ENCODE results near the gene FOS.

FOS gene

DNA sequence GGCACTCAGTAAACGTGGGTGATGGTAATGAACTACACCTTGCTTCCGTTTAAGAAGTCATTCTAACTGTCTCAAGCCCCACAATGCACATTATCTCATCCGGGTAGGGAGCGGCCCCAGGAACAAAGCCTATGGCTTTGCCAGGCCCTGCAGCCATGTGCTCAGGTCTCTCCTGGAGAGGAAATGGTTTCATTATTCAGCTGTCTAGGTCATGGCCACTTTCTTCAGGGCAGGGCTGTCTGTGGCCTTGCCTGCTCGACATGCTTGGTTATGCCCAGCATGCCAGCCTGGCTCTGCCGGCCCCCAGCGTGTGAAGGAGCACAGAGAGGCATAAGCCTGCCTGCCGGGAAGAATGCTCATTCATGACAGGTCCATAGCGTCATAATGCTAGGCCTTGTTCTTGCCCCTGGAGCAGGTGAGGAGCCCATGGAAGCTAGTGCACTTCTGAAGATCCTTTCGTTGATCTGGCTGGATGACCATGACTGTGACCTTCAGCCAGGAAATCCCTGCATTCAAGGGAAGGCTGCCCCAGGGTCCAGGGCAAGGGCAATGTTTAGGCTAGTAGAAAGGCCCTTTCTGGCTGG is 26.3 kb upstream of the FOS start:
- DNase-seq: peak in 1 of 6 experiments; percentile 8

DNA sequence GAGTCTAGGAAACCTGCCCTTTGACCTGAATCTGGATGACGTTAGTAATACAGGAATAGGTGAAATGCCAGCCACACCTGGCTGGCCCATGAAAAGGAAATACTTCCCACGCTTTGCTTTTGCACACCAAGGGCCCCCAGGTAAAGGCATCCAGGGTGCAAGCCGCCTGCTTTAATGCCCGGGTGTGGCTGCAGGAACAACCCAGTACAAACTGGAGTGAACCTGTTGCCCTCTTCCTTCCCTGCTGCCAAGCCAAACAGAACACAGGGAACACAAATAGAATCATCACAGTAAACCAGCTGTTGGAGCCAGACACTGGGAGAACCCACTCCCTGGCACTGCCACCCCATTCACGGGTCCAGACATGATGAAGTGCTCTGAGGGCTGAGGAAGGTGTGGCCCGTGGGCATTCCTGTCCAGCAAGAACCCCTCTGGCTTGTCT is 24.2 kb upstream of the FOS start:
- DNase-seq: no peak

GRCh38 chr14:75254901-75255584 is 23.6 kb upstream of the FOS start:
- no peak for DNase-seq

DNA sequence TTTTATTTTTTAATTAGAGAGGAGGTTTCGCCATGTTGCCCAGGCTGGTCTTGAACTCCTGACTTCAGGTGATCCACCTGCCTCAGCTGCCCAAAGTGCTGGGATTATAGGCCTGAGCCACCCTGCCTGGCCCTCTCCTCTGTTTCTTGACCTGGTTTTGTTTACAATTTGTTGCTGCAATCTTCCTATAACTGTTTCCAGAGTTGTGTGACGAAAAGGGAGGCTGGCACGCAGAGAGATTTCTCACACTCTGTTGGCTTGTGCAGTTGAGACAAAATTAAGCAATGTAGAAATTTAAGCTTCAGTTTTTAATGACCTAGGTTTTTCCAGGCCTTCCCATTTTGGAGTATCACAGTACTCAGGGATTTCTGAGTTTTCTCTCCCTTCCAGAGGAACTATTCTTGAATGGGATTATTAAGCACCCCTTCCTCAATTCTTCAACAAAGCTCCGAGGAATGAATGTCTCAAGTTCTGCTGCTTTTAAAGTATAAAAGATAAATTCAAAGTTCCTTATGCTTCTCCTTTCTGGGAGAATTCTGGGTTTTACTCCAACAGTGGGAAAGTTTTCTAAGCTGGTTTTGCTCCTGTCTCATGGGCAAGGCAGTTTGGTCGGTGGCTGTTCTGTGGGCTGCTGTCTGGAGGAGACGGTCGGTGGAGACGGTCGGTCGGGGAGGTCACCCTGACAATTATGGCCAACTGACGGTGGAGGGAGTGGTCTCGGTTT is 20.4 kb upstream of the FOS start:
- no peak for DNase-seq

- DNase-seq: peak; percentile 97 to 100 (median 99)
These were observed 19.7 kb upstream of the FOS start for GRCh38 chr14:75258803-75259509.

- DNase-seq: no peak
These were observed 19.1 kb upstream of the FOS start for GRCh38 chr14:75259510-75259855.

- peak in 2 of 6 experiments; percentile 13 to 23 for DNase-seq
These were observed 18.4 kb upstream of the FOS start for GRCh38 chr14:75260025-75260763.

GRCh38 chr14:75261820-75262219 is 16.8 kb upstream of the FOS start:
- DNase-seq: no peak

DNA sequence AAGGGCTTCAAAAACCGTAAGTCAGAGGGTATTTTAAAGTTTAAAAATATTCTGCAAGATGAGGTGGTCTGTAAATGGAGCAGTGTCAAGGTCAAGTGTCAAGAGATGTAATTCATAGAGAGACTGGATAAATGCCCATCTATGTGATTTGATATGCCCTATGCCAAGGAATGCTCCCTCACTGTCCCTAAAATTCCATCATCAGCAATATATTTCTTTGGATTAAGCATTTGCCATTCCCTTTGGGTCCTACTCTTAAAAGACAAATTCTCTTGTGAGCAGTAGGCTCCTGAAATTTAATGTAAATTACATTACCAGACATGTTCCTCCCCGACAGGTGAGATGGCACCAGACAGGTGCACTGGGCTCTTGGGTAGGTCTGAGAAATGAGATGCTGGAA is 16.0 kb upstream of the FOS start:
- DNase-seq: no peak

DNA sequence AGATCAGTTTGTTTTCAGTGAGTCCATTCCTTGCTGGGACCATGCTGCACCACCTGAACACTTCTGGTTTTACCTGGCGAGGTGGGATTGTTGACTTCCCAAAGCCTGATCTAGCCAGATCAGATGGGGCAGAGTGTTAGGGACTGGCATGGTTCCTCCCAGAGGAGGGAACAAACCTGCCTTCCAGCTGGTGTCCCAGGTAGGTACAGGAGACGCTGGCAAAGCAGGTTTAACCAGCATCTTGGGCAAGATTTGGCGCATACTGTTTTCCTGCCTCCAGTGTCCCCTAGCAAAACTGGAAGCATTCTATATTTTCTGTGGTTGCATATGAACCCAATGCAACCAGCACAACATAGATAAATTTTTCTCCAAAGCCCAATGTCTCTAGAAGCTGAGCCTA is 14.6 kb upstream of the FOS start:
- no peak for DNase-seq

- no peak for DNase-seq
These were observed 11.4 kb upstream of the FOS start for GRCh38 chr14:75267141-75267721.

GRCh38 chr14:75268633-75269550 is 9.7 kb upstream of the FOS start:
- DNase-seq: no peak

GRCh38 chr14:75271514-75271913 is 7.1 kb upstream of the FOS start:
- DNase-seq: no peak

DNA sequence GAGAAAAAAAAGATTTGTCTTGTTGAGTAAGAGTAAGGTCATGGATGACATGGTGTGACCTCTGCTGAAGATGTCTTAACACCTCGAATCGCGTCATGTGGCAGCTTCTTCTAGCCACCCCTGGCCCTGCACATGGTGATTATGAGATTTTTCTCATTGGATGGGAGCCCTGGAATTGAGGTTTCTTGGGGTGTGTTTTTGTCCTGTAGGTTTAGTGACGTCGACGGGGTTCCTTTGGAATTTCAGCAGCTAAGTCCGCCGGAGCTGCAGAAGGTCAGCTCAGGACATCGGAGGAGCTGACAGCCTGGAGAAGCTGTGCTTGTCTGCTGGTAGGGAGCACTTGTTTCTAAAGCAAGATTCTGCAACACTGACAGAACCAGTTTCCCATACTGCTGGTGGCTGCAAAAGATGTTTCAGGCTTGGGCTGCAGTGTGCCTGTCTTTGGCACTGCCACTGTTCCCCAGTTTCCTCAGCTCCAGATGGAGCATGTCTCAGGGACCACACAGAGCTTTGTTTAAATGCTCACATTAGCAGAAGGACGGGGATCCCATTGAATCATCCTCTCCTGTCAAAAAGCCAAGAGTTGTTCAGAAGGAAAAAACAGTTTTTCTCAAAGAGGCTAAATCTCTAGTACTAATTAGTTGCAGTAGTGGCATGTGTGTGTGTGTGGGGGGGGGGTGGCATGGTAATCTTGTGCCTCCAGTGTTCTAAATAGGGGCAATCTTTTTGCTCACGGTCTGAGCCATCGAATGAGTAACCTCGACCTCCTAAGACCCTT is 5.2 kb upstream of the FOS start:
- DNase-seq: no peak

DNA sequence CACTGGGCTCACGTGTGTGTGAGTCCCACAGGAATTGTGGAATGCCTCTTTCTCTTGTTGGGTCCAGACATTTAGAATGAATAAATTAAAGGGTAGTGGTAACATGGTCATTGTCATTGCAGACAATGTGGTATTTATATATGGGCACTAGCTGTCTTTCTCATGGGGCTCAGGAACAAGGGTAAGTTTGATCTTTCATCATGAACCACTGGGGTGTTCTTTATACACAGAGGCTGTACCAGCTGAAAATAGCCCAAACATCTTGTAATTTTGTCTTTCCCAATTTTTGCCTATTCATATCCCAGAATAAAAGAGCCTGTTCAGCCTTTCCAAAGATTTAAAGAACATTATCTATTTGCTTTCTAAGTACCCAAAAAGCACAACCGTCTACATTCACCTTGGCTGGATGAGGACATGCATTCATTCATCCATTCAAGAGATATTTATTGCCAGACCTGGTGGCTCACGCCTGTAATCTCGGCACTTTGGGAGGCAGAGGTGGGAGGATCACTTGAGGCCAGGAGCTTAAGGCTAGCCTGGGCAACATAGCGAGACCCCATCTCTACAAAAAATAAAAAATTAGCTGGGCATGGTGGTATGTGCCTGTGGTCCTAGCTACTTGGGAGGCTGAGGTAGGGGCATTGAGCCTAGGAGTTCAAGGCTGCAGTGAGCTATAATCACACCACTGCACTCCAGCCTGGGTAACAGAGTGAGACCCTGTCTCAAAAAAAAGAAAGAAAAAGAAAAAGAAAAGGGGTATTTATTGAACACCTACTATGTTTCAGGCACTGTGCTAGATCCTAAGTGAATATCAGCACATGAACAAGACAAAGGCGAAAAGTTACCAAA is 4.4 kb upstream of the FOS start:
- DNase-seq: no peak

DNA sequence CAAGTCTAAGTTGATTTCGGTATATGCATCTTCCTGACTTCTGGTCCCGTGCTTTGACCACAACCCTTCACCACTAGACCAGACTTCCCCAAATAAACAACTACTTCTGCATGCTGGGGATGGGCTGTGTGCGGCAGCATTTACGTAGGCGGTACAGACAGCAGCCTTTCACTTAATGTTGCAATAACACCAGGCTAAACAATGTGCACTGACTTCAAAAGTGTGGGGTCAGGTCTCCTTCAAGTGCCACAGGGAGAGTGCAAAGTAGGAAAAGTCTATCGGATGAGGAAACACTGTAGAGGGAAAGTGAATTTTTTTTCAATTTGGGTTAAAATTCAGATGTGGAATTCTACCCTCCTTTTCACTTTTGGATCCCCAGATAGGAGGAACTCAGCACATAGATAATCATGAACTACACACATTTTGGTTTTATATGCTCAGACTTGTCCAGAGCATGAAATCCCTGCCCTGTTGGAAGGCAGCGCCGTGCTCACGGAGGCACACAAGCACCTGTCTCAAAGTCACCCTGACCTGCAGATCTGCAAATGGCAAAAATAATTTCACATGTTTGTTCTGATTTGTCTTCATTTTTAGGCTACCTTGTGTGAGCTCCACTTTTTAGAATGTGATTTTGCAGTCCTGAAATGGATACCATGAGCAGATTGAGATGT is 3.6 kb upstream of the FOS start:
- DNase-seq: peak; percentile 27 to 73 (median 60)

GRCh38 chr14:75275598-75275997 is 3.0 kb upstream of the FOS start:
- no peak for DNase-seq

GRCh38 chr14:75277008-75277814 is 1.4 kb upstream of the FOS start:
- DNase-seq: peak; percentile 41 to 70 (median 48)

All from stimulated activated naive CD4-positive, alpha-beta T cell (primary cell).